ENCODE measurements around the gene STIL.

DNA sequence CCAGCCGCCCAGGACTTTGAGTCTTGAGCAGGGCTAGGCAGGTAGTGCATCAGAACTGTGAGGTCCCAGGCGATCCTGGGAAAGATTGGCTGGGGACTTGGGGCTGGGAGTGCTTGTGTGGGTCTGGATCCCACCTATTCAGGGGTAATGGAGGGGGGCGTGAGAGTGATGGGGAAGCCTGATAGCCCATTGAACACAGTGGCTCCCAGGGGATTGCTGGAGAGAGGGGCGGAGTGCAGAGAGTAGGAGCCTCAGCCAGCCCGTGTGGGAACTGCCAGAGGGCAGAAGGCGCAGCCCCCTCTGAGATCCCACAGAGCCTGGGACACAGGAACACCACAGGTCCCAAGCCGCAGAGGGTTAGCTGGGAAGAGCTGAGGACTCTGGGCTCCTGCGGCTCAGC is 104.9 kb downstream of the STIL start:
- TF ChIP-seq CTCF (IDR thresholded peaks at IDR 0.05; ENCODE audit: low read depth, low read length) (no peak), POLR2A (IDR thresholded peaks at IDR 0.05; ENCODE audit: extremely low read depth, insufficient read length) (no peak), MYC (IDR thresholded peaks at IDR 0.05; ENCODE audit: low read depth, low read length) (no peak)
- TF ChIP-seq, protein P1, sequence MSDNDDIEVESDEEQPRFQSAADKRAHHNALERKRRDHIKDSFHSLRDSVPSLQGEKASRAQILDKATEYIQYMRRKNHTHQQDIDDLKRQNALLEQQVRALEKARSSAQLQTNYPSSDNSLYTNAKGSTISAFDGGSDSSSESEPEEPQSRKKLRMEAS (IDR thresholded peaks at IDR 0.05; ENCODE audit: low read depth, low read length) = no peak
